Loucy (cell line): ENCODE results near the gene AIFM2.

Experiments used
- H2AFZ ChIP-seq: fragments of 200-600 bp; sonication (generic); 2 replicates; pipeline ENCODE4 v1.6.0; 2016; ENCODE audit warnings: antibody characterized with exemption, mild to moderate bottlenecking, low read length, moderate library complexity
- H3F3A ChIP-seq: fragments of 200-600 bp; 2 replicates; pipeline ENCODE4 v1.6.0; 2016; ENCODE audit warnings: antibody characterized with exemption, low read depth, mild to moderate bottlenecking
- H3K27me3 ChIP-seq: fragments of 200-600 bp; sonication (generic); 2 replicates; pipeline ENCODE4 v1.6.1; 2014; ENCODE audit warnings: low read length, mild to moderate bottlenecking; ENCODE audit not compliant: insufficient read depth, poor library complexity, severe bottlenecking
- H3K36me3 ChIP-seq: fragments of 200-600 bp; sonication (generic); 2 replicates; pipeline ENCODE4 v1.6.1; 2016; ENCODE audit warnings: low read length; ENCODE audit not compliant: insufficient read depth
- H3K4me1 ChIP-seq: fragments of 200-600 bp; sonication (generic); 2 replicates; pipeline ENCODE4 v1.5.1; 2014; ENCODE audit warnings: low read length, mild to moderate bottlenecking; ENCODE audit not compliant: insufficient read depth, poor library complexity, severe bottlenecking
- H3K4me2 ChIP-seq: fragments of 200-600 bp; sonication (generic); 2 replicates; pipeline ENCODE4 v1.6.0; 2014; ENCODE audit warnings: antibody characterized with exemption, low read length, low read depth, mild to moderate bottlenecking; ENCODE audit not compliant: poor library complexity, severe bottlenecking
- H3K4me3 ChIP-seq: fragments of 200-600 bp; sonication (generic); 2 replicates; pipeline ENCODE4 v1.5.1; 2014; ENCODE audit warnings: low read length, mild to moderate bottlenecking, mixed read lengths; ENCODE audit not compliant: poor library complexity, severe bottlenecking
- H3K79me2 ChIP-seq: fragments of 200-600 bp; sonication (generic); 2 replicates; pipeline ENCODE4 v1.6.1; 2014; ENCODE audit warnings: low read length; ENCODE audit not compliant: insufficient read depth
- H3K9ac ChIP-seq: fragments of 200-600 bp; sonication (generic); 2 replicates; pipeline ENCODE4 v1.6.0; 2014; ENCODE audit warnings: mild to moderate bottlenecking, low read depth, low read length, moderate library complexity; ENCODE audit not compliant: poor library complexity, severe bottlenecking
- H3K9me2 ChIP-seq: fragments of 200-600 bp; sonication (generic); replicated peaks from 2 replicates; pipeline ENCODE4 v1.6.1; 2016; ENCODE audit warnings: low read depth, low read length, mixed read lengths
- H3K9me3 ChIP-seq: fragments of 200-600 bp; sonication (generic); 2 replicates; pipeline ENCODE4 v1.6.1; 2014; ENCODE audit warnings: mild to moderate bottlenecking, antibody characterized with exemption, low read length, low read depth; ENCODE audit not compliant: insufficient read depth
- H4K20me1 ChIP-seq: fragments of 200-600 bp; sonication (generic); 2 replicates; pipeline ENCODE4 v1.6.0; 2014; ENCODE audit warnings: antibody characterized with exemption, low read length, mild to moderate bottlenecking; ENCODE audit not compliant: insufficient read depth, poor library complexity, severe bottlenecking
- EZH2phosphoT487 ChIP-seq: fragments of 200-600 bp; IDR thresholded peaks from 2 replicates; pipeline ENCODE4 v1.6.1; 2018; ENCODE audit warnings: antibody characterized with exemption, mild to moderate bottlenecking, moderate library complexity, borderline replicate concordance
- TF ChIP-seq, protein P1 (sequence below): fragments of 200-600 bp; sonication (generic); conservative IDR thresholded peaks from 2 replicates; pipeline ENCODE4 v1.5.1; 2014; ENCODE audit warnings: mild to moderate bottlenecking, antibody characterized with exemption, low read length

Gene AIFM2

DNA sequence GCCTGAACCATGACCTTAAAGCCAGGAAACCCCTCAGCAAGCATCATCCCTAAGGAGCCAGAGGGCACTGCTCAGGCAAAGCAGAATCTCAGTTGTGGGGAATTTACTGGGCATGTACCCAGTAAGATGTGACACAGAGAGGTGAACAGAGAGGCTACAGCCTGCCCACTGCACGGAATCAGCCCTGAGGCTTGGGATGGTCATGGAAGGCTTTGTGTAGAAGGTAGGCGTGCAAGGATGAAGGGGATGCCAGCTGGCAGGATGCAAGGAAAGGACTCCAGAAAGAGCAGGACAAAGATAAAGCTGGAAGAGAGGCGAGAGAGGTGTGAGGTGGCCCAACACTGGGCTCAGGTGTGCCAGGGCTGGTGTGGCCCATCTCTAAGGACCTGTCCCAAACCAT is 2.4 kb upstream of the AIFM2 start:
- H3K27me3 ChIP-seq = no peaks in the 10 kb centered on the region
- no peaks in the 10 kb centered on the region for H3K9me3 ChIP-seq
- H3K9me2 ChIP-seq = no peaks in the 10 kb centered on the region
- no peaks in the 10 kb centered on the region for H3K4me1 ChIP-seq
- H3K36me3 ChIP-seq = no peaks in the 10 kb centered on the region
- no peaks in the 10 kb centered on the region for H3K79me2 ChIP-seq
- no peaks in the 10 kb centered on the region for H4K20me1 ChIP-seq
- H3K4me2 ChIP-seq = no peak overlapping the region
- H3K4me3 ChIP-seq = no peak overlapping the region
- no peak for TF ChIP-seq EZH2phosphoT487
- TF ChIP-seq, protein P1, sequence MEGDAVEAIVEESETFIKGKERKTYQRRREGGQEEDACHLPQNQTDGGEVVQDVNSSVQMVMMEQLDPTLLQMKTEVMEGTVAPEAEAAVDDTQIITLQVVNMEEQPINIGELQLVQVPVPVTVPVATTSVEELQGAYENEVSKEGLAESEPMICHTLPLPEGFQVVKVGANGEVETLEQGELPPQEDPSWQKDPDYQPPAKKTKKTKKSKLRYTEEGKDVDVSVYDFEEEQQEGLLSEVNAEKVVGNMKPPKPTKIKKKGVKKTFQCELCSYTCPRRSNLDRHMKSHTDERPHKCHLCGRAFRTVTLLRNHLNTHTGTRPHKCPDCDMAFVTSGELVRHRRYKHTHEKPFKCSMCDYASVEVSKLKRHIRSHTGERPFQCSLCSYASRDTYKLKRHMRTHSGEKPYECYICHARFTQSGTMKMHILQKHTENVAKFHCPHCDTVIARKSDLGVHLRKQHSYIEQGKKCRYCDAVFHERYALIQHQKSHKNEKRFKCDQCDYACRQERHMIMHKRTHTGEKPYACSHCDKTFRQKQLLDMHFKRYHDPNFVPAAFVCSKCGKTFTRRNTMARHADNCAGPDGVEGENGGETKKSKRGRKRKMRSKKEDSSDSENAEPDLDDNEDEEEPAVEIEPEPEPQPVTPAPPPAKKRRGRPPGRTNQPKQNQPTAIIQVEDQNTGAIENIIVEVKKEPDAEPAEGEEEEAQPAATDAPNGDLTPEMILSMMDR = no peak
- H3F3A ChIP-seq = no peaks in the 10 kb centered on the region
- no peak overlapping the region for H3K9ac ChIP-seq
- H2AFZ ChIP-seq = no peak overlapping the region

DNA sequence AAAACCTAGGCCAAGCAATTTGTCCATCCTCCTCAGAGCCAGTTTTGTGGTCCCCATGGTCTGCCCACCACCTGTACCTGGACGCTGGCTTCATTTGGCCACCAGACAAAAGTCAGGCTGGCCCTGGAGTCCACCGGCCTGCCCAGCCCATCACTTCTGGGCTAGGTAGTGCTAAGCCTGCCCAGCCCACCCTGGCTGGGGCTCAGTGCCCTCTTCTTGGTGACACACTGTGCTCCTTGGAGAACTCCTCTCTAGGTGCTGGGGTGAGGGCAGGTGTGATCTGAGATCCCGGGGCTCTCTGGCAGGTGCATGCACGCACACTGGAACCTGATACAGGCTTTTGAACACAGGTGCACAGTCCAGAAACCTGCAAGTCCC is 1.1 kb downstream of the AIFM2 start:
- Histone ChIP-seq H3K36me3 (no peaks in the 10 kb centered on the region), H3K9ac (no peak overlapping the region), H3K27me3 (no peaks in the 10 kb centered on the region), H3K4me2 (no peak overlapping the region), H3K79me2 (no peaks in the 10 kb centered on the region), H2AFZ (no peak overlapping the region), H4K20me1 (no peaks in the 10 kb centered on the region), H3K4me3 (no peak overlapping the region), H3K9me2 (no peaks in the 10 kb centered on the region), H3K4me1 (no peaks in the 10 kb centered on the region), H3K9me3 (no peaks in the 10 kb centered on the region), H3F3A (no peaks in the 10 kb centered on the region)
- no peak for TF ChIP-seq EZH2phosphoT487
- TF ChIP-seq, protein P1 = no peak

DNA sequence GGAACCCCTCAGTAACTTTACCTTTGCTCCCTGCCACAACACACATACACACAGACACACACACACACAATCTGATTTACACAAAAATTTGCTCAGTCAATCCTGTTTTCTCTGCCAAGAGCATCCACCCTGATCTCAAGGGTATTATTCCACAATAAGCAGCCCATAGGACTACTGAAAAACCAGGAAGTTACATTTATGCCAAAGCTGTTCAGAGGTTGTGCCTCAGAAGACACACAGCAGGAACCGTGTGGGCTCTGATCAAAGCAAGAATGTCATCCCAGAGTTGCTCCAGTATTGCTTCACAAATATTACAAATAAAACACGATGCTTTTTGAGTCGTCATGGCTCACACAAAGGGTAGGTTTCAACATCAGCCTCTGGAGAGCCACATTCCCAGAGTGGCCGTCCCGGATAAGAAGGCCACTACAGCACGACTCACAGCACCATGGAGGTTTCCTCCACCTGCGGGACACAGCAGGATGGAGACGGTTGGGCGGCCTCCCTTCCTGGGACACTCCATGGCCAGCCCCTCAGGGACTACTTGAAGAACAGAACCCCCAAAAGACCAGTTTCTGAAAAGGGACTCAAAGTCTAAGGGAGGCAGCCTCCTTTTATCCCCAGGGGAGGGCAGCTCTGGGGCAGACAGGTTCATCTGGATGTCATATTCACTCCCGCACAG is 1.6 kb downstream of the AIFM2 start:
- TF ChIP-seq, protein P1 = no peak
- no peak for TF ChIP-seq EZH2phosphoT487
- Histone ChIP-seq H3K9me3 (no peaks in the 10 kb centered on the region), H3K9me2 (no peaks in the 10 kb centered on the region), H3F3A (no peaks in the 10 kb centered on the region), H3K36me3 (no peaks in the 10 kb centered on the region), H3K4me2 (no peak overlapping the region), H2AFZ (no peak overlapping the region), H3K4me3 (no peak overlapping the region), H3K79me2 (no peaks in the 10 kb centered on the region), H3K9ac (no peak overlapping the region), H3K27me3 (no peaks in the 10 kb centered on the region), H3K4me1 (peaks cover 4% of the 10 kb centered on the region), H4K20me1 (no peaks in the 10 kb centered on the region)
